Islet of Langerhans (tissue), 1 donor: Measurements from ENCODE around the gene MED15.
"Not testable (repeated sequence)": the region's sequence is repeated elsewhere in the genome, so short reads cannot be mapped to it uniquely, and the experiment has no call there.

Source experiments
- FAIRE-seq: peaks from one replicate; lab custom pipeline; 2011; peaks lifted over from hg19 to GRCh38; lab: Jason Lieb, UNC

Gene MED15

GRCh38 chr22:20507253-20508066, at the start of gene MED15:
Gene MED15, plus strand, starts transcription at chr22:20507610. Its CDS starts 69 bp downstream, at chr22:20507679.
- no peak for FAIRE-seq

- FAIRE-seq, result no peak
These were observed 48.8 kb upstream of the MED15 start for GRCh38 chr22:20458530-20459151.

GRCh38 chr22:20459152-20459542, 48.3 kb upstream of the MED15 start:
- FAIRE-seq, result no peak

- no peak for FAIRE-seq
These were observed 47.5 kb upstream of the MED15 start for GRCh38 chr22:20459862-20460261.

GRCh38 chr22:20463324-20464095, 43.9 kb upstream of the MED15 start:
- no peak for FAIRE-seq

- FAIRE-seq, result no peak
These were observed 43.3 kb upstream of the MED15 start for GRCh38 chr22:20464096-20464614.

GRCh38 chr22:20464912-20465758, 42.3 kb upstream of the MED15 start:
- no peak for FAIRE-seq

GRCh38 chr22:20465759-20466077, 41.7 kb upstream of the MED15 start:
- no peak for FAIRE-seq

- FAIRE-seq, result no peak
These were observed 40.6 kb upstream of the MED15 start for GRCh38 chr22:20466659-20467379.

GRCh38 chr22:20469110-20469868, 38.1 kb upstream of the MED15 start:
- FAIRE-seq, result no peak

GRCh38 chr22:20470525-20470924, 36.9 kb upstream of the MED15 start:
- not testable (repeated sequence) for FAIRE-seq

GRCh38 chr22:20471126-20471833, 36.1 kb upstream of the MED15 start:
- FAIRE-seq, result no peak

- no peak for FAIRE-seq
These were observed 34.6 kb upstream of the MED15 start for GRCh38 chr22:20472629-20473442.

- no peak for FAIRE-seq
These were observed 32.3 kb upstream of the MED15 start for GRCh38 chr22:20475115-20475436.

- FAIRE-seq, result not testable (repeated sequence)
These were observed 31.8 kb upstream of the MED15 start for GRCh38 chr22:20475569-20475968.

GRCh38 chr22:20478059-20478458, 29.4 kb upstream of the MED15 start:
- FAIRE-seq, result not testable (repeated sequence)

- no peak for FAIRE-seq
These were observed 27.7 kb upstream of the MED15 start for GRCh38 chr22:20479612-20480196.

GRCh38 chr22:20483143-20483506, 24.3 kb upstream of the MED15 start:
- not testable (repeated sequence) for FAIRE-seq

GRCh38 chr22:20483771-20484170, 23.6 kb upstream of the MED15 start:
- FAIRE-seq, result no peak
